ENCODE measurements around the gene TPI1. TPM values are rescaled to one million over a fixed set of nuclear protein-coding genes. Genes with fewer than 3 reads are reported as not detected.

Gene TPI1
- total RNA-seq, 1 experiment from 2014 or later = 1,259 TPM

DNA sequence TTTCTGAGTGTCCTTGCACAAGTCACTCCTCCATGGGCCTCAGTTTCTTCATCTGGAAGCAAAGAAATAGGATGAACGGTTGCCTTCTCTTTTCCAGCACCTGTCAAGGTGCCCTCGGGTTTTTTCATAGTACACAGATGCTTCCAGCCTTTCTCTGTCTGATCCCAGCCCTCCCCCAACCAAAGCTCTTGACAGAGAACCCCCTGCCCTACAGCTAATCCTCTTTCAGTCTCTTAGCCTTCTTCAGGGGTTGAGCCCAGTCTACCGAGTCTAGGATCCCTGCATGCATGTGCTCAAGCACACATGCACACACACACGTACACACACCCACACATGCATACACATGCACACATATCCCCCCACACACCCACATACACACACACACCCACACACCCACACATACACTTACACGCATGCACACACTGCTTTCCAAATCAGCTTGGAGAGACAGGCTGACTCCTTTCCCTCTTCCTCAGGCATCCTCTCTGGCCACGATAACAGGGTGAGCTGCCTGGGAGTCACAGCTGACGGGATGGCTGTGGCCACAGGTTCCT is 20.9 kb upstream of the TPI1 start:
- ChIA-PET CTCF (interaction anchor here (0.6 kb wide), 1 partner anchor 68 kb away, joined by 6 read pairs; no protein-coding TSS in a partner anchor), POLR2A (ENCODE audit: unreplicated experiment) (interaction anchor here (0.6 kb wide), 1 partner anchor 510 kb away, joined by 33 read pairs; no protein-coding TSS in a partner anchor)
- Histone ChIP-seq H3K27ac (ENCODE audit: low read length) (no peak overlapping the region), H3K4me1 (ENCODE audit: insufficient read depth, low read length) (peaks cover 10% of the 10 kb centered on the region; the same call in 1 of the 2 replicates), H3K79me2 (ENCODE audit: low read length) (peaks cover 25% of the 10 kb centered on the region), H2AFZ (ENCODE audit: low read length) (no peak overlapping the region), H3K4me2 (ENCODE audit: low read length) (no peak overlapping the region), H3K9ac (ENCODE audit: low read length) (no peak overlapping the region), H3K9me3 (ENCODE audit: low read length) (no peaks in the 10 kb centered on the region), H3K4me3 (ENCODE audit: low read length) (no peak overlapping the region), H3K27me3 (ENCODE audit: low read length) (no peaks in the 10 kb centered on the region), H3K9me2 (replicated peaks; ENCODE audit: low read length) (no peaks in the 10 kb centered on the region), H3F3A (ENCODE audit: low read length, unreplicated experiment) (no peaks in the 10 kb centered on the region), H4K20me1 (ENCODE audit: low read length) (no peaks in the 10 kb centered on the region), H3K36me3 (ENCODE audit: low read depth, low read length) (peaks cover 8% of the 10 kb centered on the region; the same call in 1 of the 2 replicates)
- BruUV-seq (replicated peaks) = no TSS peak
- no peak for ATAC-seq
- TF ChIP-seq EZH2phosphoT487 (IDR thresholded peaks at IDR 0.05; ENCODE audit: borderline replicate concordance, low read length) = no peak
- no peak for TF ChIP-seq EZH2 (IDR thresholded peaks at IDR 0.05; ENCODE audit: low read length, unreplicated experiment)
- TF ChIP-seq, protein P1, sequence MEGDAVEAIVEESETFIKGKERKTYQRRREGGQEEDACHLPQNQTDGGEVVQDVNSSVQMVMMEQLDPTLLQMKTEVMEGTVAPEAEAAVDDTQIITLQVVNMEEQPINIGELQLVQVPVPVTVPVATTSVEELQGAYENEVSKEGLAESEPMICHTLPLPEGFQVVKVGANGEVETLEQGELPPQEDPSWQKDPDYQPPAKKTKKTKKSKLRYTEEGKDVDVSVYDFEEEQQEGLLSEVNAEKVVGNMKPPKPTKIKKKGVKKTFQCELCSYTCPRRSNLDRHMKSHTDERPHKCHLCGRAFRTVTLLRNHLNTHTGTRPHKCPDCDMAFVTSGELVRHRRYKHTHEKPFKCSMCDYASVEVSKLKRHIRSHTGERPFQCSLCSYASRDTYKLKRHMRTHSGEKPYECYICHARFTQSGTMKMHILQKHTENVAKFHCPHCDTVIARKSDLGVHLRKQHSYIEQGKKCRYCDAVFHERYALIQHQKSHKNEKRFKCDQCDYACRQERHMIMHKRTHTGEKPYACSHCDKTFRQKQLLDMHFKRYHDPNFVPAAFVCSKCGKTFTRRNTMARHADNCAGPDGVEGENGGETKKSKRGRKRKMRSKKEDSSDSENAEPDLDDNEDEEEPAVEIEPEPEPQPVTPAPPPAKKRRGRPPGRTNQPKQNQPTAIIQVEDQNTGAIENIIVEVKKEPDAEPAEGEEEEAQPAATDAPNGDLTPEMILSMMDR (conservative IDR thresholded peaks at IDR 0.05; ENCODE audit: low read depth, low read length) = no peak
- intact Hi-C loops (cut with micrococcal nuclease) = no loop called here
- no peak for DNase-seq

DNA sequence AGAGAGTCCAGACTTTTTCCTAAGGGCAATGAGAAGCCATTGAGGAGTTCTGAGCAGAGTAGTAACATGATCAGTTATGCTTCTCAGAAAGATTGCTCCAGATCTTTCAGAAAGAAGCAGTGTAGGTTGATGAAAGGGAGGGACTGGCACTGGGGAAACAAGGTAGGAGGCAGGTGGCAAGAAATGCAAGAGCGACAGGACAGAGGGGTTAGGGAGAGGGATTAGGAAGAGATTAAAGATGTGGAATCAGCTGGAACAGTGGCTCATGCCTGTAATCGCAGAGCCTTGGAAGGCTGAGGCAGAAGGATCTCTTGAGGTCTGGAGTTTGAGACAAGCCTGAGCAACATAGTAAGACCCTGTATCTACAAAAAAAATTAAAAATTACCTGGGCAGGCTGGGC is 19.7 kb upstream of the TPI1 start:
- no peak overlapping the region for H3K27ac ChIP-seq (ENCODE audit: low read length)
- no peaks in the 10 kb centered on the region for H3F3A ChIP-seq (ENCODE audit: low read length, unreplicated experiment)
- no peaks in the 10 kb centered on the region for H3K27me3 ChIP-seq (ENCODE audit: low read length)
- DNase-seq (no peak), ATAC-seq (no peak)
- no TSS peak for BruUV-seq (replicated peaks)
- H3K4me2 ChIP-seq (ENCODE audit: low read length) = no peak overlapping the region
- peaks cover 8% of the 10 kb centered on the region; the same call in 1 of the 2 replicates for H3K36me3 ChIP-seq (ENCODE audit: low read depth, low read length)
- POLR2A ChIA-PET (ENCODE audit: unreplicated experiment) = no interaction called here
- H3K4me3 ChIP-seq (ENCODE audit: low read length) = no peak overlapping the region
- no peak overlapping the region for H3K9ac ChIP-seq (ENCODE audit: low read length)
- H3K4me1 ChIP-seq (ENCODE audit: insufficient read depth, low read length) = peaks cover 10% of the 10 kb centered on the region; the same call in 1 of the 2 replicates
- TF ChIP-seq, protein P1 (conservative IDR thresholded peaks at IDR 0.05; ENCODE audit: low read depth, low read length) = no peak
- TF ChIP-seq EZH2phosphoT487 (IDR thresholded peaks at IDR 0.05; ENCODE audit: borderline replicate concordance, low read length) = no peak
- no peak for TF ChIP-seq EZH2 (IDR thresholded peaks at IDR 0.05; ENCODE audit: low read length, unreplicated experiment)
- no peaks in the 10 kb centered on the region for H4K20me1 ChIP-seq (ENCODE audit: low read length)
- CTCF ChIA-PET = no interaction called here
- H2AFZ ChIP-seq (ENCODE audit: low read length) = no peak overlapping the region
- H3K79me2 ChIP-seq (ENCODE audit: low read length) = peaks cover 25% of the 10 kb centered on the region
- H3K9me3 ChIP-seq (ENCODE audit: low read length) = no peaks in the 10 kb centered on the region
- H3K9me2 ChIP-seq (replicated peaks; ENCODE audit: low read length) = no peaks in the 10 kb centered on the region
- intact Hi-C loops (cut with micrococcal nuclease) = no loop called here

DNA sequence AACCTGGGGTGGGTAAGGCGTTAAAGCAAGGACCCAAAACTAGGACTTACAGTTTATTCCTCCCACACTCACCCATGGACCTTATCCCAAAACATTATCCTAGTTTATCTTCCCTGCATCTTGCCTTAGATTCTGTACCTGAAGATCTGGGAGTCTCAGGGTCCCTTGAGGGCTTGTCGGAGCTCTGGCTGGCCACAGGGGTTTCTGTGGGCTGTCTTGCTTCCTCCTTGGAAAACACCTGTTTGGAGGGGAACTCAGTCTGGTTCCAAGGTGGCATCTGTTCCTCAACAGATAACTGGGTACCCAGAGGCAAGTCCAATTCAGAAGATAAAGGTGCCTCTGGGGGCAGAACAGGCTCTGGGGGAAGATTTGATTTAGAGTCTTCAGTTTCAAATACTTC is 17.9 kb upstream of the TPI1 start:
- Histone ChIP-seq H2AFZ (ENCODE audit: low read length) (no peak overlapping the region), H3K9ac (ENCODE audit: low read length) (no peak overlapping the region), H3K9me2 (replicated peaks; ENCODE audit: low read length) (no peaks in the 10 kb centered on the region), H3K9me3 (ENCODE audit: low read length) (no peaks in the 10 kb centered on the region), H3K27ac (ENCODE audit: low read length) (no peak overlapping the region), H4K20me1 (ENCODE audit: low read length) (no peaks in the 10 kb centered on the region), H3K4me2 (ENCODE audit: low read length) (peak overlapping the region; percentile 97), H3K79me2 (ENCODE audit: low read length) (peaks cover 41% of the 10 kb centered on the region), H3K4me1 (ENCODE audit: insufficient read depth, low read length) (peaks cover 23% of the 10 kb centered on the region), H3F3A (ENCODE audit: low read length, unreplicated experiment) (no peaks in the 10 kb centered on the region), H3K4me3 (ENCODE audit: low read length) (peak overlapping the region; percentile 86), H3K36me3 (ENCODE audit: low read depth, low read length) (peaks cover 8% of the 10 kb centered on the region; the same call in 1 of the 2 replicates), H3K27me3 (ENCODE audit: low read length) (no peaks in the 10 kb centered on the region)
- ATAC-seq (no peak), DNase-seq (no peak)
- POLR2A ChIA-PET (ENCODE audit: unreplicated experiment) = no interaction called here
- intact Hi-C loops (cut with micrococcal nuclease) = no loop called here
- CTCF ChIA-PET = no interaction called here
- no TSS peak for BruUV-seq (replicated peaks)
- no peak for TF ChIP-seq EZH2phosphoT487 (IDR thresholded peaks at IDR 0.05; ENCODE audit: borderline replicate concordance, low read length)
- TF ChIP-seq EZH2 (IDR thresholded peaks at IDR 0.05; ENCODE audit: low read length, unreplicated experiment) = no peak
- TF ChIP-seq, protein P1 (conservative IDR thresholded peaks at IDR 0.05; ENCODE audit: low read depth, low read length) = no peak
